Kidney capillary endothelial cell (primary cell): ENCODE measurements around the gene CHD5.
"Not testable (repeated sequence)": the region's sequence is repeated elsewhere in the genome, so short reads cannot be mapped to it uniquely, and the experiment has no call there.

Experiments used
- DNase-seq: peaks from one replicate; pipeline ENCODE4 v3.0.0-alpha.2; 2018; ENCODE audit warnings: low spot score

CHD5 gene

GRCh38 chr1:6086358-6086757 is 93.8 kb downstream of the CHD5 start:
- DNase-seq = no peak

DNA sequence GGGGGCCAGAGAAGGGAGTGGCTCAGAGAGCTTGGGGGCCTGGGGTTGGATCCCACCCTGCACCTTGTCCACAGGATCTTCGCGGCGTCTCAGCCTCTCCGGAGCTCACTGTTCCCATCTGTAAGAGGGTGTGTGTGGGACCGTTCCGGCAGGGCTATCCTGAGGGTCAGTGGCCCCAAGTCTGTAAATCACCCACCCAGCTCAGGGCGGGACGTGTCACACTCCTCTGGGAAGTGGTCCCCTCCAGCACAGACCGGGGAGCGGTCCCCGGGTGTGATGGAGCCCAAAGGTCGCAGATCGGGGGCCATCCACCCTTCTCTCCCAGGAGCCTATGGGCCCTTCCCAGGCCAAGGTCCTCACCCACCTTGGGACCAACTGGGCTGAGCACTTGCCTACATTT is 94.5 kb downstream of the CHD5 start:
- no peak for DNase-seq

- DNase-seq = no peak
These were observed 95.2 kb downstream of the CHD5 start for GRCh38 chr1:6084781-6085495.

DNA sequence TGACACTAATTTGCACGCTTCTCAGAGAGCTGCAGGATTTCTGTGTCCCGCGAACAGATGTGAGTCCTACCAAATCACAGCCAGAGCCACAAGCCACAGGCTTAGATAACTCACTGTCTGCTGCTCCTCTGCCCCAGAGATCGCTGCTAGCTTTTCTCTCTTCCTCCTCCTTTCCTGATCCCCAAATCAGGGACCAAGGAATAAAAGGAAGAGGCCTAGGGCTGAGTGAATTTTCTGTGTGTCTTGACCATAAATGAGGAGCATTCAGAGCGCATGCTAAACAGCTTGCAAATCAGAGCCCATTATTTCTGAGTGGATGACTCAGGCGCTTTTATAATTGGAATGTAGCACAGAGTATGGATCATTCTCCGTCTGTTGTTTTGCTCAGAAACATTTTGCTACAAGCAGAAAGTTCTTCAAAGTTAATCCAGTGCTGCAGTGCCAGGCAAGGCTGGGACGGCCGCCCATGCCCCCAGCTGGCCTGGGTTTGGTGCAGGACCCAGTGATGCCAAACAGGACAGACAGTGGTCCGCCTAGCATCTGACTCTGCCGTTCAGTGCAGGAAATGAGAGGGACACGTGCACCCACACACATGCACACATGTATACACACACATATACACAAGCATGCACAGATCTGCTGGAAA is 96.2 kb downstream of the CHD5 start:
- no peak for DNase-seq

DNA sequence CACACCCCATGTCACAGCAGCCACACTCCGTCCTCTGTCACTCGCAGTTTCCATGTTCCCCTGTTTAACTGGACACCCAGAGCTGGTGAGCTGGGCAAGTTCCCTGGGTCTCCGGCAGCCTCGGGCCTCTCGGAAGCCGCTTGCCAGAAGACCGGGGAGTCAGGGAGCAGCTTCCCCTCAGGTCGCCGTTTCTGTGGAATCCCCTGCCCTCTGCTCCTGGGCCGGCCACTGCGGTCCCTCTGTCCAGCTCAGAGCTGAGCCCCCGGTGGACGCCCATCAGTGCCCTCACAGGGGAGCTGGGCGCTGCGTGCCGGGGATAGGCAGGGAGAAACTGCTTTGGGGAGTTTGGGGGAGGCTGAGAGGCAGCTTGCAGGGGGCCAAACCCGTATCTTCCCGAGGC is 96.7 kb downstream of the CHD5 start:
- DNase-seq = no peak

DNA sequence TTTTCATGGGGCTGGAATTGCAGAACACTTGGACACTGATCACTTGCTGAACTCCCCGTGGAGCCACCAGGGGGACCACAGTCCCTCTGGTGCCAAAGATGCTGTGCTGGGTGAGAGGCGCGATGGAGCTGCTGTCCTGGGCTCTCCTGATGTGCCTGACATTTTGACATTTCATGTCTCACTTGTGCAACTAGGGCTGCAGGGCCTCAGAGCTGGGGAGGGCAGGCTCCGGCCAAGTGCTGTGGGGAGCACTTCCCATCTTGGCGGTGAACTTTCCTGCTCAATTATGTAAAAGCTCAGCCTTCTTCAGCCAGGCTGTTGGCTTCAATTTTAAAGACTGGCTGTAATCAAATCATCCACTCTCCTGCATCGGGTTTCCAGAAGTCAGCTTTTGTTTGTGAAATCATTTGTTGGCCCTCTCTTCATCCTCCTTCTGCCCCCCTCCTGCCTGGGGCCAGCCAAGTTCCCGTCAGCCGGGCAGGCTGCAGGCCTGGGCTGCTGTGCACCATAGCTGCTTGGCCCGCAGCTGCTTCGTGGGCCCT is 97.6 kb downstream of the CHD5 start:
- DNase-seq = no peak

DNA sequence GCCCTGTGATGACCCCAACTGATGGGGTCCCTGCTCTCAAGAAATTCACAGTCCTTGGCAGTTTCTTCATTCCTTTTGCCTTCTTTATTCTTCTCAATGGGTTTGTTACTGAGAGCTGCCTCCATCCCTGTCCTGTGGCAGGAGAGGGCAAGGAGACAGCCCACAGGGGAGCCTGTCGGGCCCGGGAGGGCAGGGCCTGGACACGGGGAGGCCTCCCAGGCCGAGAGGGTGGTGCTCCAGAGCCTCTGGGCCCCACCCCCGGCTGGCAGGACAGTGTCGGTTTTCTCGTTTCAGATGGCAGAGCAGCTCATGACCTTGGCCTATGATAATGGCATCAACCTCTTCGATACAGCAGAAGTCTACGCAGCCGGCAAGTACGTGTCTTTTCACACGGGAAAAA is 98.2 kb downstream of the CHD5 start:
- DNase-seq = no peak

DNA sequence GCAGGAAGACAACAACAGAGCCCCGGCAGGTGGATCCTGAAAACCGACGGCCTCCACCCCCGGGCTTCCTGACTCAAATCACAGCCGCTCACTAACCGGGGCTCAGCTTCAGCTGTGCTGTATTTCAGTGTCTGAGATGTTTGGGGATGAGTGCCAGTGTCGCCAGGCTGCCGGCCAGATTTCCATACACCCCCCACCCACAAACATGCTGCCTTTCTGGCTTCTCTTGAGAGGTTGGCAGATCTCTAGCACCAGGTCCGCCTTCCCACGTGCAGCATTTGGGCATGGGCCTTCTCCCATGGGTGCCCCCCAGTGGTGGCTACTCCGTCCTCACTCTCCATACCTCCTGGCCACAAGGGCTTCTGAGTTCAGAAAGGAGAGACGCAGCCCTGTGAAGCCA is 99.7 kb downstream of the CHD5 start:
- DNase-seq = no peak

GRCh38 chr1:6077919-6078318 is 102.2 kb downstream of the CHD5 start:
- no peak for DNase-seq

- no peak for DNase-seq
These were observed 102.6 kb downstream of the CHD5 start for GRCh38 chr1:6077506-6077905.

- not testable (repeated sequence) for DNase-seq
These were observed 103.1 kb downstream of the CHD5 start for GRCh38 chr1:6077061-6077460.

DNA sequence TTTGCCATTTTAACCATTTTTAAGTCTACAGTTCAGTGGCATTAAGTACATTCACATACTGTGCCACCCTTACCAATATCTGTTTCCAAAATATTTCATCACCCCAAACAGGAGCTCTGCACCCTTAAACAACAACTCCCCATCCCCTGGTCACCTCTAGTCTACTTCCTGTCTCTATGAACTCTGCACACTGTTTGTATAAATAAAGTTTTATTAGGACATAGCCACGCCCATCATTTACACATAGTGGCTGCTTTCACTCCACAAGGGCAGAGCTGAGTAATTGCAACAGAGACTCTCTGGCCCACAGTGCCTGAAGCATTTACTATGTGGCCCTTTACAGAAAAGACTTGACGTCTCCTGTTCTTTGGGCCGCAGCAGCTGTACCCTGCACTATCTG is 104.4 kb downstream of the CHD5 start:
- DNase-seq = peak; percentile 13

DNA sequence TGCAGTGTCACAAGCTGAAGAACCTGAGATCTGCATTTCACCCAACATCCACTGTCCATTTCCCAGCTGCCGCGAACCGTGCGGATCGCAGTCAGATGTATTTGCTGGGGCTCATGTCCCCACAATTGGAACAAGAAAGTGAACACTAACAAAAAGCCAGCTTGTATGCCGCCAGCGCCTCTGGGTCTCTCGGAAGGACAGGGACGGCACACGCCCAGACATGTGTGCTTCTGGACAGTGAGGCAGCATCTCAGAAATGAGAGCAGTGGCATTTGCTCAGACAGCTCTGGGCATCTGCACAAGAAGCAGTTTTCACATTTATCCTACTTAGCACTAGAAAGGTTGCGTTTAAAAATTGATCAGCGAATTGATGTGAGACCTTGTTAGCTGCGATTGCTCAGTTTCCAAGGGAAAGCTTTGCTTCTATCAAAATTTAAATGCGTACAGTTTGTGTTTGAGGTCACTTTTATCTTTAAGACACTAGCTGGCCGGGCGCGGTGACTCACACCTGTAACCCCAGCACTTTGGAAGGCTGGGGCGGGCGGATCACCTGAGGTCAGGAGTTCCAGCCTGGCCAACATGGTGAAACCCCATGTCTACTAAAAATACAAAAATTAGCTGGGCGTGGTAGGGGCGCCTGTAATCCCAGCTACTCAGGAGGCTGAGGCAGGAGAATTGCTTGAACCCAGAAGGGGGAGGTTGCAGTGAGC is 105.8 kb downstream of the CHD5 start:
- DNase-seq = no peak

DNA sequence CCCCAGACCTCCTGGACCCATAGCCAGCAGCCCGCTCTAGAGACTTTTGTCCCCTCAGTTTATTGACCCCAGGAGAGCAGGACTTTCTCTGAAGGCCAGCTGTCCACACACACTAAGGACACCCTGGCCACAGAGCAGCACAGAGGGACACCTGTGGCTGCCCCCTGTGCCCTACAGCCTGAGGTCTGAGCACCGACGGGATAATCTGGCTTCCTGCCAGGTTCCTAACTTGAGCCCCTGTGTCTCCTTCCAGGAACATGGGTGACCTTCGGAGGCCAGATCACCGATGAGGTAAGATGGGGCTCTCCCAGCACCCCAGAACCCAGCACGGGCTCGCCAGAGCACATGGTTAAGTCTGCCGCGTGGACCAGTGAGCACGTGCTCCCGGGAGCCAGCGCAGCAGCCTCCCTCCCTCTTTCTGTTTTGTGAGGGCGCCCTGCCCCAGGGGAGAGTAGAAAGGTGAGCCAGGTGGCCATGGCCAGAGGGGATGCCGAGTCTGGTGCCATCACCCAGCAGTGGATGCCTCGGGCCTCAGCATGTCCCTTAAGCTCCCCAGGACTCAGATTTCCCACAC is 106.6 kb downstream of the CHD5 start:
- DNase-seq = no peak

GRCh38 chr1:6072774-6073479 is 107.2 kb downstream of the CHD5 start:
- no peak for DNase-seq

DNA sequence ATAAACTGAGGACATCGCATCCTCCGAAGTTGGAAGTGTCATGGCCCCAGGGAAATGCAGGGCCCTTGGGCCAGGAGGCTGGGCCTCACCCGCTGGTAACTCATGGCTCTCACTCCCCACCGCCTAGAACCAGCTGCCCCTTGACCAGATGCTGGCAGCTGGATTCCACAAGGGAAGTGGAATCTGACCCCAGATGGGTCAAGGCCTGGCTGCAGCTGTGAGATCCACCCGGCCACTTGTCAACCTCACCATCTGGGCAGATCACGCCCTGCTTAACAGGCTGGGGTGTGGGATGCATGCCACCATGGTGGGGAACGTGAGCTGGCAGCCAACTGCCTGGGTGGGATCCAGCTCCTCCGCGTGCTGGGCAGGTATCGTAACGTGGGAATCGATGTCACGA is 108.9 kb downstream of the CHD5 start:
- DNase-seq = no peak

- peak; percentile 24 for DNase-seq
These were observed 109.6 kb downstream of the CHD5 start for GRCh38 chr1:6070450-6070974.

- DNase-seq = no peak
These were observed 110.5 kb downstream of the CHD5 start for GRCh38 chr1:6069573-6069972.

DNA sequence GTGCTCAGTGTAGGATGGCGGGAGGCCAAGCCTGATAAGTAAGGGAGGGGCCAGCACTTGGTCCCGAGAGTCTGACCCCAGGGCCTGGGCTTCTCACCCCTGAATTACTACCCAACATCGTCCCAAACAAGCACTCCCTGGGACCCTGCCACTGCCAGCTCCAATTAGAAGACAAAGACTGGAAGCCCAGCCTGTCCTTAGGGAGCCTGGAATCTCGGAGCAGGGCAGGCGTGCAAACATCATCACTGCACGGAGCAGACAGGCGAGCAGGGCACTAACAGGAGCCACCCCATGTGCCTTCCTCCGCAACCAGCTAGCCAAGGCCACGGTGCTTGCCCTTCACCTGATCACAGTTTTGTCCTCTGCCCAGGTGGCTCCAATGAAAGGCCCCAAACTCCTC is 111.2 kb downstream of the CHD5 start:
- no peak for DNase-seq

DNA sequence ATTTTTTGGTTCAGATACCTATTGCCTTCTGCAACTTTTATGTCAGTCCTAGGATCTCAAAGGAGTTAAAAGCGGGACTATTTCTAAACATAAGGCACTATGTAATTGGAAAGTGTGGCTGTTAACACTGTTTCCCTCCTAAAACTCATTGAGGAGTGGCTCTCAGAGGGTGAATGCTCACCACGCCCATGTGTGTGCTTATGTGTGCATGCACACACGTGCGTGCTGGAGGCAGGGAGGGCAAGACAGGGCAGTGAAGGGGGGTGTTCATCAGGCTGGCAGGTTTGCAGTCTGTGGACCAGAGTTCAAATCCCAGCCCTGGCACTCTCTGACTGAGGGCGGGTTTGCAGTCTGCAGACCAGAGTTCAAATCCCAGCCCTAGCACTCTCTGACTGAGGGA is 112.0 kb downstream of the CHD5 start:
- no peak for DNase-seq

GRCh38 chr1:6066680-6067079 is 113.4 kb downstream of the CHD5 start:
- DNase-seq = no peak
